Ishikawa (cell line): ENCODE data around the gene CIB2.

ENCODE experiments used
- CEBPB ChIP-seq: IDR thresholded peaks from 2 replicates; pipeline ENCODE4 v1.6.1; 2012
- CREB1 ChIP-seq: IDR thresholded peaks from 2 replicates; pipeline ENCODE4 v1.6.1; 2012; ENCODE audit warnings: low read depth
- EGR1 ChIP-seq: IDR thresholded peaks from 2 replicates; pipeline ENCODE4 v1.6.1; 2012
- EP300 ChIP-seq: IDR thresholded peaks from 2 replicates; pipeline ENCODE4 v1.6.1; 2012; ENCODE audit warnings: borderline replicate concordance
- FOXM1 ChIP-seq: IDR thresholded peaks from 2 replicates; pipeline ENCODE4 v1.6.1; 2012; ENCODE audit warnings: low read depth, borderline replicate concordance
- MAX ChIP-seq: IDR thresholded peaks from 2 replicates; pipeline ENCODE4 v1.6.1; 2012
- NFIC ChIP-seq: IDR thresholded peaks from 2 replicates; pipeline ENCODE4 v1.6.1; 2012
- RAD21 ChIP-seq: IDR thresholded peaks from 2 replicates; pipeline ENCODE4 v1.6.1; 2012; ENCODE audit warnings: low read depth
- REST ChIP-seq: IDR thresholded peaks from 2 replicates; pipeline ENCODE4 v1.6.1; 2012; ENCODE audit warnings: low read depth, mild to moderate bottlenecking
- TAF1 ChIP-seq: IDR thresholded peaks from 2 replicates; pipeline ENCODE4 v1.6.1; 2012; ENCODE audit warnings: low read depth, mild to moderate bottlenecking
- TCF12 ChIP-seq: IDR thresholded peaks from 2 replicates; pipeline ENCODE4 v1.6.1; 2012; ENCODE audit warnings: low read depth
- TEAD4 ChIP-seq: IDR thresholded peaks from 2 replicates; pipeline ENCODE4 v1.6.1; 2012
- USF1 ChIP-seq: IDR thresholded peaks from 2 replicates; pipeline ENCODE4 v1.6.1; 2012
- YY1 ChIP-seq: IDR thresholded peaks from 2 replicates; pipeline ENCODE4 v1.6.1; 2012; ENCODE audit warnings: low read depth
- ZBTB7A ChIP-seq: IDR thresholded peaks from 2 replicates; pipeline ENCODE4 v1.6.1; 2012; ENCODE audit warnings: low read depth

The CIB2 gene

GRCh38 chr15:78082743-78083110 is 48.5 kb downstream of the CIB2 start:
- TF ChIP-seq REST (no peak), TEAD4 (no peak)

GRCh38 chr15:78082106-78082742 is 49.0 kb downstream of the CIB2 start:
- TF ChIP-seq ZBTB7A: no peak
- no peak for TF ChIP-seq EGR1
- no peak for TF ChIP-seq CEBPB
- no peak for TF ChIP-seq RAD21
- no peak for TF ChIP-seq FOXM1
- TF ChIP-seq TEAD4: no peak

GRCh38 chr15:78080088-78080460 is 51.2 kb downstream of the CIB2 start:
- TF ChIP-seq ZBTB7A (no peak), TEAD4 (no peak), TAF1 (no peak)

GRCh38 chr15:78079298-78080087 is 51.8 kb downstream of the CIB2 start:
- TF ChIP-seq YY1 (no peak), NFIC (no peak), EP300 (no peak), CEBPB (no peak), TCF12 (no peak), FOXM1 (no peak), RAD21 (no peak)

- no peak for TF ChIP-seq MAX
Observed at GRCh38 chr15:78077871-78078210, 53.4 kb downstream of the CIB2 start.

- no peak for TF ChIP-seq EP300
- TF ChIP-seq ZBTB7A: peak; percentile 92
- TF ChIP-seq MAX: peak; percentile 56
Observed at GRCh38 chr15:78077053-78077870, 54.0 kb downstream of the CIB2 start, which contains the start of gene TBC1D2B. TBC1D2B (minus strand) TSS chr15:78077711; CDS start chr15:78077652, 59 bp downstream.

GRCh38 chr15:78076231-78077052 is 54.8 kb downstream of the CIB2 start:
- TF ChIP-seq EGR1 (no peak), REST (no peak), CREB1 (no peak), TCF12 (no peak), TEAD4 (no peak), EP300 (no peak), USF1 (no peak), YY1 (no peak)
